Neural progenitor cell (in vitro differentiated cells): ENCODE results near the gene ARHGAP26.

Experiments used
- CTCF ChIP-seq: fragments of 200-600 bp; sonication (generic); IDR thresholded peaks from 2 replicates; pipeline ENCODE4 v1.5.1; 2017; ENCODE audit warnings: antibody characterized with exemption, mild to moderate bottlenecking
- EZH2phosphoT487 ChIP-seq: fragments of 200-600 bp; sonication (generic); IDR thresholded peaks from 2 replicates; pipeline ENCODE4 v1.6.1; 2017; ENCODE audit warnings: antibody characterized with exemption

- TF ChIP-seq CTCF (no peak), EZH2phosphoT487 (no peak)
Measured at GRCh38 chr5:143159031-143159430, 388.9 kb downstream of the ARHGAP26 start.
